RPMI8226 (cell line): ENCODE results near the gene KIF20B.

Experiments used
- DNase-seq: peaks from one replicate; pipeline ENCODE4 v3.0.0-alpha.2; 2015

KIF20B gene

GRCh38 chr10:89701242-89702120, at the start of gene KIF20B:
Gene KIF20B, plus strand, starts transcription at chr10:89701590. Its CDS starts 3,705 bp downstream, at chr10:89705295.
- peak; percentile 94 for DNase-seq

GRCh38 chr10:89651916-89652573, 49.3 kb upstream of the KIF20B start:
- DNase-seq = no peak

GRCh38 chr10:89652806-89653370, 48.5 kb upstream of the KIF20B start:
- no peak for DNase-seq

GRCh38 chr10:89653410-89653869, 48.0 kb upstream of the KIF20B start:
- peak; percentile 29 for DNase-seq

GRCh38 chr10:89655722-89656121, 45.7 kb upstream of the KIF20B start:
- DNase-seq = no peak

GRCh38 chr10:89657302-89657701, 44.1 kb upstream of the KIF20B start:
- DNase-seq = no peak

GRCh38 chr10:89659143-89660131, 42.0 kb upstream of the KIF20B start:
- DNase-seq = no peak

GRCh38 chr10:89662596-89662995, 38.8 kb upstream of the KIF20B start:
- DNase-seq = no peak

- DNase-seq = no peak
These were observed 38.2 kb upstream of the KIF20B start for GRCh38 chr10:89663144-89663543.

- no peak for DNase-seq
These were observed 37.2 kb upstream of the KIF20B start for GRCh38 chr10:89664203-89664602.

GRCh38 chr10:89665302-89665701, 36.1 kb upstream of the KIF20B start:
- no peak for DNase-seq

GRCh38 chr10:89666138-89666537, 35.3 kb upstream of the KIF20B start:
- DNase-seq = no peak

- no peak for DNase-seq
These were observed 32.9 kb upstream of the KIF20B start for GRCh38 chr10:89668386-89669071.

- DNase-seq = no peak
These were observed 31.4 kb upstream of the KIF20B start for GRCh38 chr10:89669985-89670384.

- no peak for DNase-seq
These were observed 30.5 kb upstream of the KIF20B start for GRCh38 chr10:89670926-89671325.

GRCh38 chr10:89677341-89677740, 24.0 kb upstream of the KIF20B start:
- DNase-seq = no peak

GRCh38 chr10:89679986-89680385, 21.4 kb upstream of the KIF20B start:
- DNase-seq = no peak

- DNase-seq = no peak
These were observed 17.5 kb upstream of the KIF20B start for GRCh38 chr10:89683883-89684282.

- DNase-seq = no peak
These were observed 16.8 kb upstream of the KIF20B start for GRCh38 chr10:89684604-89685003.

- no peak for DNase-seq
These were observed 15.5 kb upstream of the KIF20B start for GRCh38 chr10:89685936-89686335.

- no peak for DNase-seq
These were observed 11.4 kb upstream of the KIF20B start for GRCh38 chr10:89690027-89690426.

- no peak for DNase-seq
These were observed 9.0 kb upstream of the KIF20B start for GRCh38 chr10:89692416-89692815.
